Endothelial cell of umbilical vein (primary cell): ENCODE results near the gene RANBP3. TPM values are rescaled to one million over a fixed set of nuclear protein-coding genes. Genes with fewer than 3 reads are reported as not detected.

ENCODE experiments used
- BruUV-seq: library from RNA; stranded (reverse); fragments of 400-500 nt; replicated peaks from 2 replicates; lab custom pipeline; 2021; lab: Mats Ljungman, UMichigan
- CTCF ChIA-PET: fragments of 300-600, 350-600 bp; sonication (Branson Sonifier 250); formaldehyde crosslinking; loops from one replicate; lab custom pipeline; 2021; ENCODE audit warnings: antibody characterized with exemption, inconsistent platforms; lab: Charles Lee
- POLR2A ChIA-PET: fragments of 300-600, 350-600 bp; sonication (Branson Sonifier 250); formaldehyde crosslinking; loops from one replicate; lab custom pipeline; 2021; ENCODE audit warnings: antibody characterized with exemption, inconsistent platforms; lab: Charles Lee
- DNase-seq: peaks from one replicate; pipeline ENCODE4 v3.0.0-alpha.2; 2011; ENCODE audit warnings: low read depth, low spot score
- FAIRE-seq: peaks from 2 replicates; lab custom pipeline; 2011; peaks lifted over from hg19 to GRCh38; lab: Jason Lieb, UNC
- H2AFZ ChIP-seq: 2 replicates; pipeline ENCODE4 v1.6.0; 2012; ENCODE audit warnings: low read depth, low read length, control low read depth, inconsistent platforms
- H3K27ac ChIP-seq: 2 replicates; pipeline ENCODE4 v1.5.1; 2011; ENCODE audit warnings: low read depth, mild to moderate bottlenecking, control low read depth, low read length, moderate library complexity; ENCODE audit not compliant: insufficient read depth
- H3K27me3 ChIP-seq, 2 experiments: 2 replicates each; pipeline versions ENCODE4 v1.6.0 to v1.6.1; 2011; ENCODE audit warnings: low read length in 2 of 2, mixed read lengths in 1 of 2; ENCODE audit not compliant: control insufficient read depth in 2 of 2, insufficient read depth in 2 of 2
- H3K36me3 ChIP-seq, 2 experiments: 2 replicates in 1 of 2; 3 replicates in 1 of 2; pipeline ENCODE4 v1.5.1; 2011; ENCODE audit warnings: low read length in 2 of 2, mild to moderate bottlenecking in 1 of 2, moderate library complexity in 1 of 2; ENCODE audit not compliant: control insufficient read depth in 2 of 2, insufficient read depth in 2 of 2; ENCODE audit errors: extremely low read depth in 1 of 2
- H3K4me1 ChIP-seq: 3 replicates; pipeline ENCODE4 v1.5.1; 2011; ENCODE audit warnings: mild to moderate bottlenecking, low read length; ENCODE audit not compliant: control insufficient read depth, insufficient read depth; ENCODE audit errors: extremely low read depth
- H3K4me2 ChIP-seq: 2 replicates; pipeline ENCODE4 v1.6.1; 2011; ENCODE audit warnings: low read length, control low read depth, mixed read lengths; ENCODE audit not compliant: insufficient read depth
- H3K4me3 ChIP-seq, 3 experiments: fragments of 200-600 bp in 1 of 3; sonication (generic), shearing (Covaris generic) in 1 of 3; replicated peaks in 1 of 3; 2 replicates each; pipeline ENCODE4 v1.5.1; 2011 to 2016; ENCODE audit warnings: control low read depth in 3 of 3, low read length in 3 of 3, mild to moderate bottlenecking in 2 of 3, inconsistent platforms in 1 of 3, low read depth in 1 of 3, moderate library complexity in 1 of 3; ENCODE audit not compliant: insufficient read depth in 1 of 3
- H3K79me2 ChIP-seq: 2 replicates; pipeline ENCODE4 v1.6.0; 2012; ENCODE audit warnings: low read length, inconsistent platforms; ENCODE audit not compliant: control insufficient read depth, insufficient read depth
- H3K9ac ChIP-seq: replicated peaks from 2 replicates; pipeline ENCODE3; 2011; ENCODE audit warnings: low read length, control low read depth; ENCODE audit not compliant: insufficient read depth; ENCODE audit errors: extremely low read depth
- H3K9me1 ChIP-seq: replicated peaks from 3 replicates; pipeline ENCODE4 v1.6.0; 2011; ENCODE audit warnings: mild to moderate bottlenecking, low read length; ENCODE audit not compliant: control insufficient read depth, insufficient read depth; ENCODE audit errors: extremely low read depth
- H3K9me3 ChIP-seq: replicated peaks from 2 replicates; pipeline ENCODE4 v1.5.1; 2012; ENCODE audit warnings: low read length, inconsistent platforms; ENCODE audit not compliant: control insufficient read depth, insufficient read depth
- H4K20me1 ChIP-seq: replicated peaks from 2 replicates; pipeline ENCODE3; 2011; ENCODE audit warnings: mild to moderate bottlenecking, low read length; ENCODE audit not compliant: control insufficient read depth, insufficient read depth; ENCODE audit errors: extremely low read depth
- EZH2 ChIP-seq: IDR thresholded peaks from 2 replicates; pipeline ENCODE4 v1.6.1; 2012; ENCODE audit warnings: borderline replicate concordance, low read depth, mild to moderate bottlenecking, moderate library complexity, low read length, inconsistent platforms; ENCODE audit not compliant: severe bottlenecking
- FOS ChIP-seq: IDR thresholded peaks from 2 replicates; pipeline ENCODE4 v1.6.1; 2011; ENCODE audit warnings: mild to moderate bottlenecking, low read length, moderate library complexity, borderline replicate concordance; ENCODE audit not compliant: insufficient read depth
- GATA2 ChIP-seq: IDR thresholded peaks from 2 replicates; pipeline ENCODE4 v1.7.0; 2011; ENCODE audit warnings: low read depth, mild to moderate bottlenecking, moderate library complexity, mixed read lengths, low read length; ENCODE audit not compliant: insufficient read length, insufficient read depth
- JUN ChIP-seq: IDR thresholded peaks from 2 replicates; pipeline ENCODE4 v1.6.1; 2011; ENCODE audit warnings: borderline replicate concordance, low read depth; ENCODE audit not compliant: insufficient read length, insufficient read depth
- MYC ChIP-seq: IDR thresholded peaks from one replicate; pipeline ENCODE4 v1.6.1; 2011; ENCODE audit warnings: mild to moderate bottlenecking, low read depth, low read length
- POLR2A ChIP-seq: IDR thresholded peaks from 2 replicates; pipeline ENCODE4 v1.6.1; 2012; ENCODE audit warnings: low read depth, mild to moderate bottlenecking, control low read depth, low read length
- POLR2AphosphoS5 ChIP-seq: IDR thresholded peaks from 2 replicates; pipeline ENCODE4 v1.6.1; 2012; ENCODE audit warnings: low read depth, mild to moderate bottlenecking, control low read depth, low read length, moderate library complexity; ENCODE audit not compliant: insufficient read depth
- dilution Hi-C: fragments of 300-500 bp; cut with MboI; formaldehyde crosslinking; loops from one replicate; pipeline ENCODE4 v1.15.0; 2019; ENCODE audit warnings: low sequenced_read_pairs; ENCODE audit not compliant: extremely low pct_ligation_motif_present
- intact Hi-C: fragments of 100-400 bp; cut with micrococcal nuclease; formaldehyde crosslinking; loops from one replicate; pipeline ENCODE4 v1.10.0; 2022
- polyA plus RNA-seq, 4 experiments: library from polyadenylated mRNA; depleted of rRNA in 3 of 4; stranded (reverse) in 3 of 4; unstranded in 1 of 4; fragments of >200 nt; gene quantifications; 2 replicates each; pipeline versions ENCODE4 v1.2.1 to v1.2.3, GENCODE V29; 2011 to 2012; ENCODE audit warnings: missing spikeins in 1 of 4
- total RNA-seq: library from RNA; stranded (reverse); gene quantifications from 2 replicates; pipeline ENCODE4 v1.2.3, GENCODE V29; 2021
- TF ChIP-seq, protein P1 (sequence below): IDR thresholded peaks from 2 replicates; pipeline ENCODE4 v1.6.1; 2011; ENCODE audit not compliant: insufficient read depth, insufficient read length
- TF ChIP-seq, protein P2 (sequence below), 2 donors: IDR thresholded peaks; 1 replicate in 1 of 2; 2 replicates in 1 of 2; pipeline ENCODE4 v1.5.1; 2011; ENCODE audit warnings: low read length in 2 of 2, mild to moderate bottlenecking in 2 of 2, moderate library complexity in 2 of 2, control low read depth in 1 of 2, inconsistent platforms in 1 of 2, low read depth in 1 of 2; ENCODE audit not compliant: insufficient read depth in 1 of 2; ENCODE audit errors: extremely low read depth in 1 of 2

Gene RANBP3
- total and polyA plus RNA-seq, 2 donors (not counting 3 experiments of a cell fraction or from before 2014, with no cell fraction given) = 72.3 to 85.3 TPM

GRCh38 chr19:5929179-5929578, 48.8 kb downstream of the RANBP3 start:
- intact Hi-C loops = no loop called here
- no peak for DNase-seq
- no peak overlapping the region for H3K27ac ChIP-seq
- no peak overlapping the region for H3K4me2 ChIP-seq
- H3K79me2 ChIP-seq = no peaks in the 10 kb centered on the region
- H3K27me3 ChIP-seq = no peaks in the 10 kb centered on the region
- H3K4me3 ChIP-seq = no peak overlapping the region
- H4K20me1 ChIP-seq = no peaks in the 10 kb centered on the region
- dilution Hi-C loops = no loop called here
- H3K9me3 ChIP-seq = no peaks in the 10 kb centered on the region
- no TSS peak for BruUV-seq
- peaks cover 9% of the 10 kb centered on the region for H3K4me1 ChIP-seq
- ChIA-PET CTCF (no interaction called here), POLR2A (no interaction called here)
- TF ChIP-seq GATA2 (no peak), EZH2 (no peak), JUN (no peak), FOS (no peak), POLR2AphosphoS5 (no peak), POLR2A (no peak), MYC (no peak)
- TF ChIP-seq, protein P1, sequence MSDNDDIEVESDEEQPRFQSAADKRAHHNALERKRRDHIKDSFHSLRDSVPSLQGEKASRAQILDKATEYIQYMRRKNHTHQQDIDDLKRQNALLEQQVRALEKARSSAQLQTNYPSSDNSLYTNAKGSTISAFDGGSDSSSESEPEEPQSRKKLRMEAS = no peak
- TF ChIP-seq, protein P2, sequence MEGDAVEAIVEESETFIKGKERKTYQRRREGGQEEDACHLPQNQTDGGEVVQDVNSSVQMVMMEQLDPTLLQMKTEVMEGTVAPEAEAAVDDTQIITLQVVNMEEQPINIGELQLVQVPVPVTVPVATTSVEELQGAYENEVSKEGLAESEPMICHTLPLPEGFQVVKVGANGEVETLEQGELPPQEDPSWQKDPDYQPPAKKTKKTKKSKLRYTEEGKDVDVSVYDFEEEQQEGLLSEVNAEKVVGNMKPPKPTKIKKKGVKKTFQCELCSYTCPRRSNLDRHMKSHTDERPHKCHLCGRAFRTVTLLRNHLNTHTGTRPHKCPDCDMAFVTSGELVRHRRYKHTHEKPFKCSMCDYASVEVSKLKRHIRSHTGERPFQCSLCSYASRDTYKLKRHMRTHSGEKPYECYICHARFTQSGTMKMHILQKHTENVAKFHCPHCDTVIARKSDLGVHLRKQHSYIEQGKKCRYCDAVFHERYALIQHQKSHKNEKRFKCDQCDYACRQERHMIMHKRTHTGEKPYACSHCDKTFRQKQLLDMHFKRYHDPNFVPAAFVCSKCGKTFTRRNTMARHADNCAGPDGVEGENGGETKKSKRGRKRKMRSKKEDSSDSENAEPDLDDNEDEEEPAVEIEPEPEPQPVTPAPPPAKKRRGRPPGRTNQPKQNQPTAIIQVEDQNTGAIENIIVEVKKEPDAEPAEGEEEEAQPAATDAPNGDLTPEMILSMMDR (IDR thresholded peaks at IDR 0.05; ENCODE audit: extremely low read depth in 1 of 2, insufficient read depth in 1 of 2, low read depth in 1 of 2, low read length in 2 of 2) = no peak
- no peak overlapping the region for H2AFZ ChIP-seq
- no peak overlapping the region for H3K9ac ChIP-seq
- no peak for FAIRE-seq
- H3K9me1 ChIP-seq = no peaks in the 10 kb centered on the region
- peaks cover 13 to 56% of the 10 kb centered on the region in 2 experiments for H3K36me3 ChIP-seq
